ENCODE results near the gene PRIMPOL. TPM values are rescaled to one million over a fixed set of nuclear protein-coding genes. Genes with fewer than 3 reads are reported as not detected.
A peak's percentile ranks its signal among the peaks of the same experiment; 100 is the strongest.

Gene PRIMPOL
- total RNA-seq, 1 donor from 2014 or later: 13.2 TPM

DNA sequence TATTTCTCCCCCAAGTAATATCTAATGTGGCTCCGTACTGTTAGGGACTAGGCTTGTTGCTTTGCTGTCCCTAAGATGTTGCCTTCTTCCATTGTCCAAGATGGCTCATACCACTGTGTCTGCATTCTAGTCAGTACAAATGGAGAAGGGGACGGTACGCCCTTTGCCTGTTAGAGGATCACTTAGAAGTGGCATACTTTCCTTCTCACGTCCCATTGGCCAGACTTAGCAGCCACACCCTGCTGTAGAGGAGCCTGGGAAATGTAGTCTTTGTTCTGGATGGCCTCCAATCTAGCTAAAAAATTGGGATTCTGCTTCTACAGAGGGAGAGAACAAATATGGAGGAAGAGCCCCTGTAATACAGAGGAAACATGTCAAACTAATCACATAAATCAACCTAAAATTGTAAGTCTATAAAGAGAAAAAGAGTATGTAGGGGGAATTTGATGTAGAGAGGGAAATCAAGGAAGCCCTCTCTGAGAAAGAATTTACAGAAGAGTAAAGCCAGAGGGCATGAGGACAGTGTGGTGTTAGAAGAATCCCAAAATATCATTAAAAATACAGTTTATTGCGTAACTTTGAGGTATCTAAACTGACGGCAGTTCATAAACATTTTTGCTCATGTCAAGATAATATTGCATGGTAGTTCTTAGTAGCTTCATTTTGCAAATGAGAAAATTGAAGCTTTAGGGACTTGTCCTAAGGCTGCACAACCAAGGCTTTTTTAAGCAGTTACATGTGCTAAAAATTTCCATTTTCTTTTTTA lies 15.1 kb downstream of the PRIMPOL start:
- no peak for DNase-seq (ENCODE audit: extremely low read depth, low read depth, low spot score)

GRCh38 chr4:184666670-184667069 lies 17.1 kb downstream of the PRIMPOL start:
- DNase-seq (ENCODE audit: extremely low read depth, low read depth, low spot score): no peak

DNA sequence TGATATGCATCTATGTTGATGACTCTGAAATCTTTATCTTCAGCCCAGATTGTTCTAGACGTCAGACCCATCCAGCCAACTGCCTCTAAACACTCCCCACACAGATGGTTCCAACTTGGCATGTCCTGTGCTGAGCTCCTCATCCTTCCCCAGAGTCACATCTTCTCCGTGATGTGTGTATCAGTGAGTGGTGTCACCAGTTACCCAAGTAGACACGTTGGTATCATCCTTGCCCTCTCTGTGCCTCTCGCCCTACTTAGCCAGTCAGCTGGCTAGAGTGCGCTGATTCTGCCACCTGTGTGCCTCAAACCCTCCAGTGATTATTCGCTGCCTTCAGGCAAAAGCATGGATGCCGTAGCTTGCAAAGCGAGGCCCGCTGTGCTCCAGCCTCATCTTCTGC lies 18.6 kb downstream of the PRIMPOL start:
- no peak for DNase-seq (ENCODE audit: extremely low read depth, low read depth, low spot score)

DNA sequence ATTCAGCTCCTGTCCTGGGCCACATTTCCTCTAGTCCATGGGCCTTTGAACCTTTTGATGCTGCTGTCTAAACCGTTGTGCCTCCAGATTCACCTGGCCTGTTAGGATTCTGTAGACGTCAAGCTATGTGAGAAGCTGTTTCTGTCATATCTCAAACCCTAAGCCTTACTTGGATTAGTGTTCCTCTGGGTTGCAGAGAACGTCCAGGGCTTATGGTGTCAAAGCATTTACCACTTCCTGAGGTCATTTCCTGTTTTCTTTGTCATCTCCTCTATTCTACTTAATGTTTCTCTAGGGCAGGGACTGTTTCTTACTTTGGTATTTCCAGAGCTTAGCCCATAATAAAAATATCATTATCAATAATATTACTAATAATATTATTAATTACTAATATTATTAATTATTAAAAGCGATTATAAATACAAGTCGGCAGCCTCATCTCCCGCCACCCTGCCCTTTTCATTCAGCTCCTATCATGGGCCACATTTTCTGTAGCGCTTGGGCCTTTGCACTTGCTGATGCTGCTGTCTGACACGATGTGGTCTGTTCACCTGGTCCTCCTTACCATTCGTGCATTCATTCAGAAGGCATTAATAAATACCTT lies 19.1 kb downstream of the PRIMPOL start:
- DNase-seq (ENCODE audit: extremely low read depth, low read depth, low spot score): no peak

DNA sequence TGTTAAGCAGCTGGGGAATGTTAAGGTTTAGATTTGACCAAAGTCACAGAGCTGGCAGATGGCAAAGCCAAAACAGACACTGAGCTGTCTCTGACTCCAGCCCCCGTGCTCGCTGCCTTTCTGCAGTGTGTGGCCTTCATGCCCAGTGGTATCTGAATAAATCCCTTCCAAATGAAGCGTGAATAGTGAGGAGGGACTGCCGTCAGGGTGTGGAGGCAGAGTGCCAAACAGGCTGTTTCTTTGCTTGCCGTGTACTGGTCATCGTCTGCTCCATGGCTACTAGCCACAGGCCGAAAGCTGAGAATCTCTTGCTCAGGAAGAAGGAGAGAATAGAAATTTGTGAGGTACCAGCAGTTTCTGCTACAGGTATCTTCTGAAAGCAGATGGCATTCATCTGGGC lies 19.7 kb downstream of the PRIMPOL start:
- no peak for DNase-seq (ENCODE audit: extremely low read depth, low read depth, low spot score)

DNA sequence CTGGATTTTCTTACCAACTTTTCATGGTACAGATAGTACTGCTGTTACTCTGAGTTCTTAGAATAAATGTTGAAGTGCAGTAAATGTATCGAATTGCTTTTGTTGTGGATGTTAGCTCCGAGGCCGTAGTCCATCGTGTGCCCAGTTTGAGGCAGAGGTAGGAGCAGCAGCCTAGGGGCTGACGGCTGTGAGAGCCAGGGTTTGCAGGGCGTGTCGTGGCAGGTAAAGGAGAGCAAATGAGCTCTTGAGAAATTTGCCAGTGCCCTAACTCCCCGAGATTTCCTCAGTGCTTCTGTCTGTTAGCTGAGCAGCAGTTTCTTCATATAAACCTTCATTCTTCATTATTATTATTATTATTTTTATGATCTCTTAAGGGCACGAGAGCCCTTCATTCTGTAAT lies 21.6 kb downstream of the PRIMPOL start:
- DNase-seq (ENCODE audit: extremely low read depth, low read depth, low spot score): no peak

- no peak for DNase-seq (ENCODE audit: extremely low read depth, low read depth, low spot score)
Observed at GRCh38 chr4:184672741-184673140, 23.2 kb downstream of the PRIMPOL start.

DNA sequence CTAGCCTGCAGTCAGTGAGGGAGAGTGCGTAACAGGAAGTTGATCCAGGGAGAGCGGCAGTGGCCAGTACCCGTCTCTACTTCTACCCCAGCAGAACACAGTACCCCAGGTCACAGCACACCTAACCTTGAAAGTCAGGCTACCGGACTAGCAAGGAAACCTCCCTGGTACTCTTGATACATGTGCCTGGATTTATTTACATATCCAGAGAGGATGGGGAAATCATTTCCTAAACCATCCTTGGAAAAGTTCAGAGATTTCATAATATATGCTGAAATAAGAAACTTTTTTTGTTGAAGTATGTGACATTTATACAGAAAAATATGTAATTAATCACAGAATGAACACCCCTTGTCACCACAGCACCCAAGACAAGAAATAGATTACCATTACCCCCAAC lies 24.5 kb downstream of the PRIMPOL start:
- DNase-seq (ENCODE audit: extremely low read depth, low read depth, low spot score): no peak

- no peak for DNase-seq (ENCODE audit: extremely low read depth, low read depth, low spot score)
Observed at GRCh38 chr4:184675018-184675417, 25.5 kb downstream of the PRIMPOL start.

DNA sequence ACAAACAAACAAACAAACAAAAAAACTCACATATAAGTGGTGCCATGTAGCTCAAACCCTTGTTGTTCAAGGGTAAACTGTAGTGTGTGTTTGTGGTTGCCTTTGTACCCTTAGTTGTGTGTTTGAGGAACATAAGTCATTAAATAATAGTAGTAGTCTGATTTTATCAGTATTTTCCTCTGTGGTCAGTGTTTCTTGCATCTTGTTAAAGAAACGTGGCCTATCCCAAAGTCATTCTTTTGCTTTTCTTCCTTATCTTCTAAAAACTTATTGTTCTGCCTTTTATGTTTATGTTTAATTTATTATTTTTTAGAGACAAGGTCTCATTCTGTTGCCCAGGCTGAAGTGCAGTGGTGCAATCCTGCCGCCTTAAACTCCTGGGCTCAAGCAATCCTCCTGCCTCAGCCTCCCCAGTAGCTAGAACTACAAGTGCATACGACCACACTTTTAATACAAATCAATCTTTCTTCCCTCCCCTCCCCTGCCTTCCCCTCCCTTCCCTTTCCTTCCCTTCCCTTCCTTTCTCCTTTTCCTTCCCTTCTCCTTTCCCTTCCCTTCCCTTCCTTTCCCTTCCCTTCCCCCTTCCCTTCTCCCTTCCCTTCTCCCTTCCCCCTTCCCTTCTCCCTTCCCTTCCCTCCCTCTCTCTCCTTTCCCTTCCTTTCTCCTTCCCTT lies 26.4 kb downstream of the PRIMPOL start:
- no peak for DNase-seq (ENCODE audit: extremely low read depth, low read depth, low spot score)

GRCh38 chr4:184680698-184681097 lies 31.2 kb downstream of the PRIMPOL start:
- no peak for DNase-seq (ENCODE audit: extremely low read depth, low read depth, low spot score)

DNA sequence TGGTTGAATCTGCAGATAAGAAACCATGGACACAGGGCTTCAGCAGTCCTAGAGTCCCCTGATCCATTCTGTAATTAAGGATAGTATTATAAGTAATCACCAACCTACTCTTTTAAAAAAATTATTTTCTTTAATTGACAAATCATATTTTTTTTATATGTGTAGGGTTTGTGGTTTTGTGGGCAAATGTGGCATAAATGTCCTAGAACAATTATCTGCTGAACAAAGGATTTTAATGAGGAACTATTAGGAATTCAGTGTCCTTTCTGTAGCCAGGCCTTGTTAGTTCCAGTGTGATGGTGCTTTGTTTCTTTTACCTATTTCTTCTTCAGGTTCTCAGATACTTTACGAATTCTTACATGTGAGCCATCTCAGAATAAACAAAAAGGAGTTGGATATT lies 32.4 kb downstream of the PRIMPOL start:
- no peak for DNase-seq (ENCODE audit: extremely low read depth, low read depth, low spot score)

DNA sequence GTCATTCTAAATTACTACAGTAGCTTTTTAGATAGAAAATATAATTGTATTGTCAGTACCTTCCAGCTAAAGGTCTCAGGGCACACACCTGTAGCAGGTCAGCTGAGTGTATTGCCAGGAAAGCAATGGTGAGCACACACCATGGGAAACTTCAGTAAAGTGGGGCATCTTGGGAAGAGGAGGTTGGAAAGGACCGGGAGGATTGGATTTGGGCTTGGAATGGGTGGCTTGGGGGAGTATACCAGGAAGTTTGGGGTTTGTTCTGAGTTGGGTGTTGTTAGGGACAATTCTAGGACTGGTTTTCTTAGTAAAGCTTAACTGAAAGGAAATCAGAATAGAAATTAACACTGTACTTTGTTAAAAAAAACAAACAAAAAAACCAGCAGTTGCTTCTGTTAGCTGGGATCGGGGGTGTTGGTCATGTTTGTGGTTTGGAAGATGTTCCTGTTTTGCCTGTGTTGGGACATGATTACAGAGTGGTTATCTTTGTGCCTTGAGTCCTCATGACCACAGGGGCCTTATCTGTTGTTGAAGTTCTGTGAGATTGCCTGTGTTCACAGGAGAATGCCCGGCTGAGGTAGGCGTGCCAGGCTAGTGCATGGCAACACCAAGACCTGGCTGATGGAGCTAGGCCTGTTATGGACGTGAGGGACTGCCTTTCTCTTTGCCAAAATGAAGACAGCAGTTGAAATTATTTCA lies 35.1 kb downstream of the PRIMPOL start:
- DNase-seq (ENCODE audit: extremely low read depth, low read depth, low spot score): no peak

GRCh38 chr4:184688005-184688404 lies 38.5 kb downstream of the PRIMPOL start:
- DNase-seq (ENCODE audit: extremely low read depth, low read depth, low spot score): no peak

DNA sequence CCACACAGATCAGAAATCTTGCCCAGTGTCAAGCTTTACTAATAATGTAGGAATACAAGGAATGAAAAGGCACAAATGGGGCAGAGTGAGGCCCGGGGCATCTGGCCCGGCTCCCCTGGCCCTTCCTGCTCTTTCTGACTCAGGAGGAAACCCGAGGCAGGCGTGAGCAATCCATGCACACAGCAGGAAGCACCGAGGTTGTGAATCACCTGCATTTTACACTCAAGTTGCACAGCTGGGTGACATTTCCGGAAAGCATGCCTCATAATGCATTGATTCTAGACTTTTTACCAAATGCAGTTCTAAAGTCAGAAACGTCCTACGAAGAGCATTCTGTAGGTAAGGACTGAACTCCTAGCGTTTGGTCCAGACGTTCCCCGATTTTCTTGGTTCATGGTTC lies 38.9 kb downstream of the PRIMPOL start:
- peak; percentile 85 for DNase-seq (ENCODE audit: extremely low read depth, low read depth, low spot score)

DNA sequence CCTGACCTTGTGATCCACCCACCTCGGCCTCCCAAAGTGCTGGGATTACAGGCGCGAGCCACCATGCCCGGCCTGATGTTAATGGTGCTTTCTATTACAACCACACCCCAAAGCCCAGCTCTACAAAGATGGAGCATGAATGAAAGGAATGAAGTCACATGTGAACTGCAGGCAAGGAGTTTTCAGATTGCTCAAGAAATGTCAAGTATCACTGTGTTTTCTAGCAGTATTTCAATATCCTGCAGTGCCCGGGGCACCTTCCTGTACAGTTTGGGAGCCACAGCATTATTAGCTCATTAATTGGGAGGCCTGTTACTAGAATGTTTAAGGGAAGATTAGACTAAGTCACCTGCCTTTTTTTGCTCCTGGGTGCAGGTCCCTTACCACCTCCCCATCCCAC lies 40.1 kb downstream of the PRIMPOL start:
- no peak for DNase-seq (ENCODE audit: extremely low read depth, low read depth, low spot score)

GRCh38 chr4:184693056-184693455 lies 43.5 kb downstream of the PRIMPOL start:
- DNase-seq (ENCODE audit: extremely low read depth, low read depth, low spot score): no peak

GRCh38 chr4:184694412-184694956 lies 44.9 kb downstream of the PRIMPOL start:
- no peak for DNase-seq (ENCODE audit: extremely low read depth, low read depth, low spot score)

DNA sequence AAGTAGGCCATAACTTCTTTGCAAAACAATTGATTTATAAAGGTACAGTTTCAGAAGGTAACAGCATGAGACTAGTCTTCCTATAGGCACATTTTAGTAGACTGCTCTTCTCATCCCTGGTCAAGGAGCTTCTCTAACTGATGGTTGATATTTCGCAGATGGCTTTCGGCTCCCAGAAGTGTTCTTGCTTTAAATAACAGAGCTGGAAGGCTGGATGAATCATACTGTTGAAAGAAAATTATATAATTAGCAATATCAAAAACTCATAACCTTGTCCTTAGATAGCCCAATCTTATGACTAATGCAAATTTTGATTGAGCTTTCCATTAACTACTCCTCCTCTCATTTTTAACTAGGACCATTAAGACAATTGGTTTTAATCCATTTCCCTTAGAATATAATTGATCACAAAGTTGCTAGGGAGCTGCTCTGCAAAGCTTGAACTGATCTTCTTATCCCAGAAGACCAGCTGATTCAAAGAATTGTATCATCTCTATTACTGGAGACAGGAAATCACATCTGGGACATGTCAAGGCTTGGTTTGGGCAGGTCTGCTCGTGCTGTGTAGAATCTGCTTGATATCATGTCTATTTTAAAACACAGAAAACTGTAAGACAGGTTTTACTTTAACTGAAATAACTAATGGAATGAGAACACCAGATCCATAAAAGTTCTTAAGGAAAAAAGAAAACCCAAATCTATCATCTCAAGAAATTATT lies 45.8 kb downstream of the PRIMPOL start:
- no peak for DNase-seq (ENCODE audit: extremely low read depth, low read depth, low spot score)

DNA sequence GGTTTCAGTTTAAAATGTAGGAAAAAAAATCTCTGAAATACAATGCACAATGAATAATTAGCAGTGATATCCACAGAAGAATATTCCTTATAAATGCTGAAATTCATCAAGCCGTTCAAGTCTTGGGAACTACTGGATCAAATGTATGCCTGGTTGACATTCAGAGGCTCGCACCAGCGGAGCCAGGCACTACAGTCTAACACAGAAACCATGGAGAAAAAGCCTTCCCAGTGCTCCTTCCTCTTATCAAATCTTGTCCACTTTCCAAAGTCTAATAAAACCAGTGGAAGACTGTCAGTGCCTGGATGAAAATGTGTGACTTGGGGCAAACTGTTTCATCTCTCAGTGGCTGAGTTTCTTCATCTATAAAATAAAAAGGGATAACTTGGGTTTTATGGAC lies 48.4 kb downstream of the PRIMPOL start:
- no peak for DNase-seq (ENCODE audit: extremely low read depth, low read depth, low spot score)

DNA sequence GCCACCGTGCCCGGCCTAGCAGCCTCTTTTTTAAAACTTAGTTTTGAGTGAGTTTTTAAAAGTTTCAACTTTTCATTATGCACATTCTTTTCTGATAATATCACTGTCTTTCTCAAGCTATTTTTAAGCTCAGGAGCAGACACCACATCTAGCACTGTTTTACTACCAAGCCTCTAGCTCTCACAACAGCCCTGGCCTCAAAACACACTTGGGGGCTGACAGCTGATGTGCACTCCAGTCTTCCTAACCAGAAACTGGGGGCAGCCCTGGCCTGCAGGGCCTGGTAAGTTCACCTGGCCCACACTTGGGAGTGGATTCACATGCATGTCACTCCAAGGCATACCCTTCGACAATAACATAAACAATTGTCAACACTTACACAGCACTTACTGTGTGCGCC lies 50.4 kb downstream of the PRIMPOL start:
- no peak for DNase-seq (ENCODE audit: extremely low read depth, low read depth, low spot score)

All from glomerular endothelial cell (primary cell).